HG02623 (cell line): Measurements from ENCODE around the gene TBL1X.
"Not testable (repeated sequence)": the region's sequence is repeated elsewhere in the genome, so short reads cannot be mapped to it uniquely, and the experiment has no call there.

Experiments used
- ATAC-seq: cut with Tn5 transposase; IDR thresholded peaks from one replicate; pipeline ENCODE4 v1.9.1; 2021; ENCODE audit warnings: moderate library complexity; ENCODE audit not compliant: unreplicated experiment

The TBL1X gene

GRCh38 chrX:9746148-9746888 is 281.5 kb downstream of the TBL1X start:
- no peak for ATAC-seq

DNA sequence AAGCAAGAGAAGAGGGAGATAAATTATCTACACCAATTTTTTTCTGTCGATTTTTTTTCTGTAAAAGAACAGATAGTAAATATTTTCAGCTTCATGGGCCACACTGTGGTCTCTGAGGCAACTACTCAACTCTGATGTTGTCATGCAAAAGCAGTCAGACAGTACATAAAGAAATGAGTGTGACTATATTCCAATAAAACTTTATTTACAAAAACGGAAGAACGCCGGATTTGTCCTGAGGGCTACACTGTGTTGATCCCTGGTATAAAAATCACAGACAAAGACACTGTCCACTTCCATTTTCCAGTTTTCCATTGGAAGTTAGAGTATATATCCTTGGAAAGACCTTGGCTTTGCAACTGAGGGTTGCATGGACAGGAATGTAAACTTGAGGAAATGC is 282.8 kb downstream of the TBL1X start:
- no peak for ATAC-seq

DNA sequence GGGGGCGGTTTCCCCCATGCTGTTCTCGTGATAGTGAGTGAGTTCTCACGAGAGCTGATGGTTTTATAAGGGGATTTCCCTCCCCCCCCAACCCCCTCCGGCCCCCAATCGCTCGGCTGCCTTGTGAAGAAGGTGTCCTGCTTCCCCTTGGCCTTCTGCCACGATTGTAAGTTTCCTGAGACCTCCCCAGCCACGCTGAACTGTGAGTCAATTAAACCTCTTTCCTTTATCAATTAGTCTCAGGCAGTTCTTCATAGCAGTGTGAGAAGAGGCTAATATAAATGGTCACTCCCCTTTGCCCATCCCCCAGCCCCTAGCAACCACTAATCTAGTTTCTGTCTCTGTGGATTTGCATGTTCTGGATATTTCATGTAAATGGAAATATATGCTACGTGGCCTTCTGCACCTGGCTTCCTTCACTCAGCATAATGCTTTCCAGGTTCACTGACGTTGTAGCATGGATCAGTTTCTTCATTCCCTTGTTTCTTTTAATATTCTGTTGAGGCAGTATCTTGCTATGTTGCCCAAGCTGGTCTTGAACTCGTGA is 284.4 kb downstream of the TBL1X start:
- ATAC-seq, result no peak

DNA sequence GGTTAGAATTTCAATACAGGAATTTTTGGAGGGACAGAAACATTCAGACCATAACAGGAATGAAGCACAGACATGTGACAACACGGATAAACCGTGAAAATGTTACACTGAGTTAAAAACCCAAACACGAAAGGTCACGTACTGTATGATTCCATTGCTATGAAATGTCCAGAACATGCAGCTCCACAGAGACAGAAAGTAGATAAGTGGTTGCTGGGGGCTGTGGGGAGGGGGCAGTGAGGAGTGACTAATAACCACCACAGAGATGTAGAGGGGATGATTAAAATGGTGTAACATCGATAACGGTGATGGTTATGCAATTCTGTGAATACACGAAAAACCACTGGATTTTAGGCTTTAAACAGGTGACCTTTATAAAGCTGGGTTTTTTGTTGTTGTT is 292.5 kb downstream of the TBL1X start:
- no peak for ATAC-seq

DNA sequence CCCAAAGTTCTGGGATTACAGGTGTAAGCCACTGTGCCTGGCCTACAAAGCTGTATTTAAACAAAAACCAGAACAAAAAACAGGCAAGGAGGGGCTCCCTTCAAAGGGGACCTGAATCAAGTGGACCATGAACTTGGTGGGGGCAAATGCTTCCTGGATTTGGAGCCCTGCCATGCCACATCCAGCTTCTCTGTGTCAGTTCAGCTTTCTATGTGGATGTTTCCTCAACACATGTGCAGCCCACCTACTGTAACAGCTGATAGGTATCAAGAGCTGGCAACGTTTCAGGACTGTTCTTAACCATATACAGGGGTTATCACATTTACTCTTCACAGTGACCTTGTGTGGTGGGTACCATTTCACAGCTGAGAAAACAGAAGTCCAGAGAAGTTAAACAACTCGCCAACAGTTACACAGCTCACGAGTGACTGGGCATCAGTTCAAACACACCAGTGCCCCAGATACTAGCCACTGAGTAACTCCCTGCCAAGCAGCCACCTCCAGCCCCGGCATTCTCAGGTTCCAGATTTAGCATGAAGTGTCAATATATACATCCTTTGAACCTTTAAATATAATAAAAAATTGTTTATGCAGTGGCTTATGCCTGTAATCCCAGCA is 293.3 kb downstream of the TBL1X start:
- no peak for ATAC-seq

DNA sequence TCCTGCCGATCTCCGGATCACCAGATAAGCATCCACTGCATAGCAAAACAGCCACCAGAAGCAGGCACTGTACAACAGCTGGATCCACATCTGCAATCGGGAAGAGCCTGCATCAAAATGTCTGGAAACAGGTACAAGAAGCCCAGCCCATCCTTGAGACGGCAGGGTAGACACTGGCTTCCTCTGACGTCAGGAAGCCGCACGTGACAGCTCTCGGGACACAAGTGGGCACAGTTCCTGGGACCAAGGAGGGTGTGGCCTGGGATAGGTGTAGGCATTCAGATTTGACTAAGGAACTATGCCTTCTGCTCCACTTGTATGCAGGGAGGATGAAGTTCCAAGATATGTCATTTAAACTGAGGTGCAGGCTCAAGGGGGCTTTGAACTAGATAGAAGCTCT is 294.5 kb downstream of the TBL1X start:
- ATAC-seq, result no peak

DNA sequence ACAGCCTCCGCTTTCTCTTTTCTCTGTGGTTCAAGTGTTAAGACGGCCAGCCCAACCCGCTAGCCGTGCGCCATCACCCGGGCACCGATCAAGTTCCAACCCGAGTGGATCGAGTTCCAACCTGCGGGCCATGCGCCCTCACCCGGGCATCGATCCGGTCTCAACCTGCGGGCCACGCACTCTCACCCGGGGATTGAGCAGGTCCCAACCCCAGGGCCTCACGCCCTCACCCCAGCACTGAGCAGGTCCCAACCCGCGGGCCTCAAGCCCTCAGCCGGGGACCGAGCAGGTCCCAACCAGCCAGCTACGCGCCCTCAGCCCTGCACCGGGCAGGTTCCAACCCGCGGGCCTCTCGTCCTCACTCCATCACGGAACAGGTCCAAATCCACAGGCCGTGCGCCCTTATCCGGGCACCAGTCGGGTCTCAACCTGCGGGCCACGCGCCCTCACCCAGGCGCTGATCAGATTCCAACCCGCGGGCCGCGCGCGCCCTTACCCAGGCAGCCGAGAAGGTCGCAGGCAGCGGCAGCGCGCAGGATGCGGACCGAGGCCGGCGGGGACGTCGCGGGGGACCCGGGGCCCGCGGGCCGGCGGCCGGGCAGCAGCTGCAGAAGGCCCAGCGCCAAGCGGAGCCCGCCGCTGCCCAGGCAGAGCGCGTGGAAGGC is 300.3 kb downstream of the TBL1X start:
- no peak for ATAC-seq

DNA sequence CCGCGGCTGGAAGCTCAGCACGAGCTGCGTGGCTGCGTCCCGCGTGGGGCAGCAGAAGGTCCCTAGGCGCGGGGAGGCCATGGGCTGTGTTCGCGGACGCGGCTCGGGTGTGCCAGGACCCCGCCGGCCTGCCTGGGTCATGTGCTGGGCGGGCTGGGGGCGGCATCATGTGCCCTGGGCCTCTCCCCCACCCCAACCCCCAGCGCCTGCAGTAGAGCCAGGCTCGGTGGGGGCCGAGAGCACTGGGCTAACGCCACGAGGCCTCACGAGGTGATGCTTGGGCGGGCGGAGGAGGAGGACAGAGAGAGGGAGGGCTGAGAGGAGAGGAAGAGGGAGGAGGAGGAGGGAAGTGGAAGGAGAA is 300.9 kb downstream of the TBL1X start, which contains the start of gene GPR143:
TSS of gene GPR143 (minus strand) at position 111 of the 361 bp plus-strand sequence. CDS start at position 81, 30 bp downstream.
- no peak for ATAC-seq

DNA sequence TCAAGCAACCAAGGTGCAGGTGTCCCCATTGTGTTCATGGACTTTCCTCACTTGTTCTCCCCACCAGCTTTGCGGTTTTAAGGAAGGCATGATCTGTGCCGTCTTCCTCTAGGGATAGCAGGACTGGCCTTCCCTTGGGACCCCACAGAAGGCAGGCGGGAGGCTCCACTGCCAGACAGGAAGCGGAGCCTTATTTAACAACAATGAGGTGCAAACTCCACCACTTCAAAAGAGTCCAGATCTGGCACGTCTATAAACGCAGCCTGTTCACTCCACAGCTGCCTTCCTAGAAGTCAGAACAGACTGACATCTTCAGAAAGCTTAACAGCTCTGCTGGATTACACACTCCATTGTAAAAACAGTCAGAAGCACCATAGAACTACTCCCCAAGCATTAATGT is 302.5 kb downstream of the TBL1X start:
- no peak for ATAC-seq

- not testable (repeated sequence) for ATAC-seq
Measured at GRCh38 chrX:9768321-9768839, 303.5 kb downstream of the TBL1X start.

- no peak for ATAC-seq
Measured at GRCh38 chrX:9770319-9770718, 305.5 kb downstream of the TBL1X start.

GRCh38 chrX:9772943-9773342 is 308.1 kb downstream of the TBL1X start:
- ATAC-seq, result no peak

- ATAC-seq, result no peak
Measured at GRCh38 chrX:9775930-9776329, 311.1 kb downstream of the TBL1X start.

GRCh38 chrX:9781941-9782340 is 317.1 kb downstream of the TBL1X start:
- ATAC-seq, result no peak

DNA sequence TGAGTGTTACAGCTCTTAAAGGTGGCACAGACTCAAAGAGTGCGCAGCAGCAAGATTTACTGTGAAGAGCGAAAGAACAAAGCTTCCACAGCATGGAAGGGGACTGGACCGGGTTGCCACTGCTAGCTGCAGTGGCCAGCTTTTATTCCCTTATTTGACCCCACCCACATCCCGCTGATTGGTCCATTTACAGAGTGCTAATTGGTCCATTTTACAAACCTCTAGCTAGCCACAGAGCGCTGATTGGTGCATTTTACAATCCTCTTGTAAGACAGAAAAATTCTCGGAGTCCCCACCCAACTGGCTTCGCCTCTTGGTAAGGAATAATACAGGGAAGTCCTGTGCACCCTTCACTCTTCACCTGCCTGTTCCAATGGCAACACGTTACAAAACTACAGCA is 319.5 kb downstream of the TBL1X start:
- ATAC-seq, result no peak

DNA sequence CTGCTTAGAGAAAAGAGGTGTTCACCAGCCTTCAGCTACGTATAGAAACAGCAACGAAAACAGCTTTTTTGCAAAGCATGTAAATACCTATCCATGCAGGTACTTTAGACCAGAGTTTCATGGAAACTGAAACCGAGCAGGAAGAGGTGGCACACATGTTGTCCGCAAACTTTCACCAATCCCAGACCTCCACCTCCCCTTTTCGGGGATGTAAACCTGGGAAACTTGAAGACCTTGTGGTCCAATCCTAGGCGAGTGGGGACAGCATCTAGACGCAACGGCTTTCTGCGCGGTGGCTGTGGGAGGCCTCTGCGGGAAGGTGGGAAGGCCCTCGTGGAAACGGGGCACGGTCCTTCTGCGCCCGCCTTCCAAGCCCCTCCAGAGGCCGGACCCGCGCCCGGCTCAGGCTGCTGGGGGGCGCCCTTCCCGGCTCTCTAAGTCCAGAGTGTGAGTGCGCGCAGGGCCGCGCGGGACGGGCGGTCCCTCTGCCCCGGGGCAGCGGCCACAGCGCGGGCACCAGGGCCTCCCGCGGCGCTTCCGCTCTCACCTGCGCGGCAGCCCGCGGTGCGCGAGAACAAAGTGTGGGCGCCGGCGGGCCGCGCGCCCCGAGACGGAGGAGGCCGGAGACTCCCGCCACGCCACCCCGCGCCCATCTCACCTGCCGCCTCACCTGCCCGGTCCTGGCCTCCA is 320.5 kb downstream of the TBL1X start:
- no peak for ATAC-seq

DNA sequence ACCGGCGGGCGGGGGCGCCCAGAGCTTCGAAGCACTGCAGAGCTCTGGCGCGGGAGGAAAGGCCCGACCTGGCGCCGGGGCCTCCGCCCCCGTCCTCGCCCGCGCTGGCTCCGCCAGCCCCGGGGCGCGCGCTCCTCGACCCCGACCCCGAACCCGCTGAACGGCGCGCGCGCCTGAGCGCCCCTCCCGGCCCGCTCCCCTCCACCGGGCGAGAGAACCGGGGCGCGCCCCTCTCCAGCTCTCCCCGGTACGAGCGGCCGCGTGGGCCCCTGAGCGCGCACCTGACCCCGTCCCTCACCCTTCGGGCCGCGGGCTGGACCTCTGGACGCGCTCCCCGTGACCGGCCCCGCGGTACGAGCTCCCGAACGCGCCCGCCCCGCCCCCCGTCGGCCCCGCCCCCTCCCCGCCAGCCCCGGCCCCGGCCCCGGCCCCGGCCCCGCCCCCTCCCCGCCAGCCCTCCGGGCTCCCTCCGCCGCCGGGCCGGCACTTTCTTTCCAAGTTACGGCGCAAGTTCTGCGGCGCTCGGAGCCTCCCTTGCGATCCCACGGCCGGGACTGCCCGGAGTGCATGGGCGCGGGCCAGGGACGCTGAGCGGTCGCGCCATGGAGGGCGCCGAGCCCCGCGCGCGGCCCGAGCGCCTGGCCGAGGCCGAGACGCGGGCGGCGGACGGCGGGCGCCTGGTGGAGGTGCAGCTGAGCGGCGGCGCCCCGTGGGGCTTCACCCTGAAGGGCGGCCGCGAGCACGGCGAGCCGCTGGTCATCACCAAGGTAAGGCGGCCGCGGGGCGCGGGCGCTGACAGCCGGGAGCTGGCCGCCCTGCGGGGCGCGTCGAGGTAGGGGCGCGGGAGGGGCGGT is 321.3 kb downstream of the TBL1X start, which contains the start of gene SHROOM2:
TSS of gene SHROOM2 (plus strand) at position 486 of the 854 bp plus-strand sequence. CDS start at position 603, 117 bp downstream.
- ATAC-seq, result no peak

DNA sequence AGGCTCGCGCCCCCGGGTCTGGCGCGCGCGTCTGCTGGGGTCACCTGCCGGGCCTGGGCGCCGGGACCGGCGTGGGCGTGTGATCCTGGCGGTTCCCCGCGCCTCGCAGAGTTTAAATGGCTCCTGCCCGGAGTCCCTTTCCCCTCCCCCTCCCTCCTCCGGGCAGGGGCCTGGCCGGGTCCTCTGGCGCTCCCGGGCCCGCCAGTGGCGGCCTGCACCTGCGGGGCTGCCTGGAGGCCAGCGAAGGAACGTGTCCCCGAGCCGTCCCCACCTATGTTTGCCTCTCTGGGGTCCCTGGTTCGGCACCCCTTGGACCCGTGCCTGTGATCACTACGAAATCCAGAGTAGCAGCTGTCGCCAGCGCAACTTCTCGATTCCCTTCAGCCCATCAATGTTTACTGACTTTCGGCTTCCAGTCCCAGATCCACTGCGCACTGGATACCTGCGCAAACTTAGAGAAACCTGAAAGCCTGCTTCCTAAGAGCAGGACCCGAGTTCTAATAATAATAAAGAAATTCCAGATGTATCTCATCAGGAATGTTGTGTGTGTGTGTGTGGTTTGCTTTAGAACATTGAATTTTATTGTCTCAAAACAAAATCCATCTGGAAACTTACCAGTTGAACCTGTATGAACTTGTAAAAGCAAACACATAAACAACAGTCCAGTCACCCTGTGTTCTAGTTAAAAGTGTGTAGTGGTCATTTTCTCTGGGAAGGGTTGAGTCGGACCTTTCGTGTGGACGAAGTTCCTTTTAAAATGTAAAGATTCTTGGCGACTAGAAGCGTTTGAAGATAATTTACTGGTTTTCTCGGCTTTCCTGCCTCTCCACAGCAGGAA is 322.2 kb downstream of the TBL1X start:
- no peak for ATAC-seq

- no peak for ATAC-seq
Measured at GRCh38 chrX:9788911-9789310, 324.1 kb downstream of the TBL1X start.
